C1 segment of cervical spinal cord (tissue), 14 donors: ENCODE measurements around the gene SLC13A3.

ENCODE experiments used
- DNase-seq, 14 donors: peaks; one replicate each; lab custom pipeline; 2025; lab: John Stamatoyannopoulos, UW

The SLC13A3 gene

GRCh38 chr20:46558511-46558959 is 92.7 kb downstream of the SLC13A3 start:
- peak in 2 of 14 donors; percentile 38 to 45 for DNase-seq

GRCh38 chr20:46557231-46557956 is 93.9 kb downstream of the SLC13A3 start:
- DNase-seq, result no peak

GRCh38 chr20:46555370-46555956 is 95.8 kb downstream of the SLC13A3 start:
- no peak for DNase-seq

- no peak for DNase-seq
Observed at GRCh38 chr20:46554828-46555227, 96.4 kb downstream of the SLC13A3 start.

GRCh38 chr20:46553926-46554325 is 97.3 kb downstream of the SLC13A3 start:
- no peak for DNase-seq

- no peak for DNase-seq
Observed at GRCh38 chr20:46552460-46553420, 98.5 kb downstream of the SLC13A3 start.

GRCh38 chr20:46551522-46552381 is 99.5 kb downstream of the SLC13A3 start:
- no peak for DNase-seq

GRCh38 chr20:46550461-46550860 is 100.8 kb downstream of the SLC13A3 start, which contains the start of gene OCSTAMP:
OCSTAMP (minus strand) TSS chr20:46550654; CDS start chr20:46550560, 94 bp downstream.
- no peak for DNase-seq

GRCh38 chr20:46549188-46549972 is 101.9 kb downstream of the SLC13A3 start:
- no peak for DNase-seq

- DNase-seq, result no peak
Observed at GRCh38 chr20:46548688-46549087, 102.6 kb downstream of the SLC13A3 start.

GRCh38 chr20:46547995-46548394 is 103.3 kb downstream of the SLC13A3 start:
- no peak for DNase-seq

- no peak for DNase-seq
Observed at GRCh38 chr20:46546936-46547335, 104.3 kb downstream of the SLC13A3 start.

- no peak for DNase-seq
Observed at GRCh38 chr20:46546298-46546697, 105.0 kb downstream of the SLC13A3 start.

- DNase-seq, result no peak
Observed at GRCh38 chr20:46545827-46546138, 105.5 kb downstream of the SLC13A3 start.

GRCh38 chr20:46545077-46545826 is 106.0 kb downstream of the SLC13A3 start:
- peak in 1 of 14 donors; percentile 56 for DNase-seq

- DNase-seq, result no peak
Observed at GRCh38 chr20:46544576-46544975, 106.7 kb downstream of the SLC13A3 start.

GRCh38 chr20:46543959-46544358 is 107.3 kb downstream of the SLC13A3 start:
- DNase-seq, result no peak

GRCh38 chr20:46543033-46543432 is 108.2 kb downstream of the SLC13A3 start:
- no peak for DNase-seq

GRCh38 chr20:46541229-46541935 is 109.9 kb downstream of the SLC13A3 start:
- no peak for DNase-seq
